GM19035 (cell line): ENCODE measurements around the gene UTF1.
"Not testable (repeated sequence)": the region's sequence is repeated elsewhere in the genome, so short reads cannot be mapped to it uniquely, and the experiment has no call there.

Source experiments
- ATAC-seq: cut with Tn5 transposase; IDR thresholded peaks from one replicate; pipeline ENCODE4 v1.9.1; 2021; ENCODE audit not compliant: unreplicated experiment

The UTF1 gene

GRCh38 chr10:133225707-133226191 lies 4.3 kb upstream of the UTF1 start:
- no peak for ATAC-seq

GRCh38 chr10:133226251-133226808 lies 3.7 kb upstream of the UTF1 start:
- no peak for ATAC-seq

DNA sequence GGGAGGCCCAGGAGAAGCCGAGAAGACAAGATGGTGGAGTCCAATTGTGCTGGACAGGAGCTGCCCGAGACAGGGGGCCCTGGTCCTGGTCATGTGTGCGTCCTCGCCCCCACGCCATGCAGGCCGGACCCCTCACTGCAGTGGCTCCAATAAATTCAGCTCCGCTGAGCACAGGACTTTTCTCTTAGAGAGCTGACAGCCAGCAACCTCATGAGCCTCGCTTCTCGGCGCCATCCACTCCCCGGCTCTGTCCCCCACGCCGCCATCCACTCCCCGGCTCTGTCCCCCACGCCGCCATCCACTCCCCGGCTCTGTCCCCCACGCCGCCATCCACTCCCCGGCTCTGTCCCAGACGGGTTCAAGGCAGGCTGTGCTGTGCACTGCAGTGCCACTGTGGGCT lies 2.8 kb upstream of the UTF1 start:
- no peak for ATAC-seq

GRCh38 chr10:133229265-133230043 lies 563 bp upstream of the UTF1 start:
- no peak for ATAC-seq

DNA sequence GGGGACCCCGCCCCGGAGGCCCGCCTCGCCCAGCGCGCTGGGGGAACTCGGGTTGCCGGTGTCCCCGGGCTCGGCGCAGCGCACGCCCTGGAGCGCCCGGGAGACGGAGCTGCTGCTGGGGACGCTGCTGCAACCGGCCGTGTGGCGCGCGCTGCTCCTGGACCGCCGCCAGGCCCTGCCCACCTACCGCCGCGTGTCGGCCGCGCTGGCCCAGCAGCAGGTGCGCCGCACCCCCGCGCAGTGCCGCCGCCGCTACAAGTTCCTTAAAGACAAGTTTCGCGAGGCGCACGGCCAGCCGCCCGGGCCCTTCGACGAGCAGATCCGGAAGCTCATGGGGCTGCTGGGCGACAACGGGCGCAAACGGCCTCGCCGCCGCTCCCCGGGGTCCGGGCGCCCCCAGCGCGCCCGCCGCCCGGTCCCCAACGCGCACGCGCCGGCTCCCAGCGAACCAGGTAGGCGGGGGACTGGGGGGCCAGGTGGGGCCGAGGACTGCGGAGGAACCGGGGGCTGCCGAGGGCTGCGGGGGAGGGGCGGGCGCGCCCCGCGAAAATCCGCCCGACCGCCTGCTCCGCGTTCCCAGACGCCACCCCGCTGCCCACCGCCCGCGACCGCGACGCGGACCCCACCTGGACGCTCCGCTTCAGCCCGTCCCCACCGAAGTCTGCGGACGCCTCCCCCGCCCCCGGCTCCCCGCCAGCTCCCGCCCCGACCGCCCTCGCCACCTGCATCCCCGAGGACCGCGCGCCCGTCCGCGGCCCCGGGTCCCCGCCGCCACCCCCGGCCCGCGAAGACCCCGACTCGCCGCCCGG lies 574 bp downstream of the UTF1 start:
- ATAC-seq, result no peak

- ATAC-seq, result no peak
Measured at GRCh38 chr10:133231244-133231945, 1.4 kb downstream of the UTF1 start.

DNA sequence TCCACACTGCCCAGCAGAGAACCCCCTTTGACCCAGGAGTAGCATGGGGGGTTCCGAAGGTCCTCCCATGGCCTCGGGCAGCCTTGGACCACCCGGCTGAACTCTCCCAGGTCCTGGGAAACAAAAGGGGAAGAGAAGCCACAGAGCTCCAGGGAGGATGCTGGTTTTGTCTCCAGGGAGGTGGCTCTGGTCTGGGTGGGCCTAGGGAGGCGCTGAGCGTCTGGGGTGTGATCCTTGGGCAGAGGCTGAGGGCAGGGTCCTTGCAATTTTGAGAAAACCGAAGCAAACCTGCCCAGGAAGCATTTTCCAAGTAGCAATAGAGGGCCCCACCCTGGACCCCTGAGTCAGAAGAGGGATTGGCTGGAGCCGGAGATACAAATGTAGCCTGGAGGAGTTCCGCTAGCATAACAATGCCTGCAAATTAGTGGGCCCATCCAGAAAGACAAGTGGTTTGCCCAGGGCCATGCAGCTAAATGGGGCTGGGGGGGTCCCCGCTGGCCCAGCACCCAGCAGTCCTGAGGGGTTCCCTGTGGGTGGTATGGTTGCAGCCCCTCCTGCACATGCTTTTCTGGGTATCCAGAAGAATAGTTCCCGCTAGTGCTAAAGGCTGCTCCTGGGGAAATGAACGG lies 2.0 kb downstream of the UTF1 start:
- ATAC-seq, result no peak

- ATAC-seq, result not testable (repeated sequence)
Measured at GRCh38 chr10:133234796-133235195, 4.8 kb downstream of the UTF1 start.

DNA sequence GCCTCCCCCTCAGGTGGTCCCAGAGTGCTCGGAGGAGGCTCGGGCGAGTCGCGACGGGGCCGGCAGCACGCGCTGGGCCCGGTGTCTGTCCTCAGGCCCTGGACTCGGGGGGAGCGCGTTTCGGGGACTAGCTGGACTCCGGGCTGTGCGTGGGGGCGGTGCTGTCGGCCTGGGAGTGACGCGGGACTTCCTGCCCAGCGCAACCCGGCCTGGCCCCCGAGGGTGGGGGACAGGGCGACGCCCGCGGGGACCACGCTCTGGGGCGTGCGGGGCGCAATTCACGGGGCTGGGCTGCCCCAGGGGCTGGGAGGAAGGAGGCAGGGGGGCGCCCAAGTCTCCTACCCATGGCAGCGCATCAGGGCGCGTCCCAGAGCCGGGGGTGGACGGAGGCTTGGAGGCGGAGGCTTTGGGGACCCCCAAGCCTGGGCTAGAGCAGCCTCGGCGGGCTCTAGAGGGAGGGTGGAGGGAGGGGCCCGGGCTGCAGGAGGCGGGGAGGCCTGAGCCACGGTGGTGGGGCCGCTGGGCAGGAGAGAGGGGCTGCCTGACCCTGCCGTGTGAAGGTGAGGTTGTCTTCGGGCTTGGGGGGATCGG lies 5.3 kb downstream of the UTF1 start:
- no peak for ATAC-seq

DNA sequence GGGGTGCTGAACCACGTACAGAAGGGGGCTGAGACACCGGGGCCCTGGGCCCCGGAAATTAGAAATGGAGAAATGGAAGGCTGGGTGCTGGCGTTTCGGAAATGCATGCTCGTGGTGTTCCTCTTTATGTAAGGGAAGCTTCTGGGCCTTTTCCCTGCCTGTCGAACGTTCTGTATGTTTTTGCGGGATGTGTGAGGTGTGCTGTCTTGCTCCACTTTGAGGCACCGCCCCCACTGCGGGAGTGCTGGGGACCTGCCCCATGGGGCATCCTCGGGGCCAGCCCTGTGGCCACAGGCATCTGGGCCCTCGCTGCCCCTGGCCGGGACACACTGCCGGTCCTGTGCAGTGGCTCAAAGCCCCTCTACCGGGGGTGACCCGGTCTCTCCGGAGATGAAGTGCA lies 5.9 kb downstream of the UTF1 start:
- no peak for ATAC-seq

DNA sequence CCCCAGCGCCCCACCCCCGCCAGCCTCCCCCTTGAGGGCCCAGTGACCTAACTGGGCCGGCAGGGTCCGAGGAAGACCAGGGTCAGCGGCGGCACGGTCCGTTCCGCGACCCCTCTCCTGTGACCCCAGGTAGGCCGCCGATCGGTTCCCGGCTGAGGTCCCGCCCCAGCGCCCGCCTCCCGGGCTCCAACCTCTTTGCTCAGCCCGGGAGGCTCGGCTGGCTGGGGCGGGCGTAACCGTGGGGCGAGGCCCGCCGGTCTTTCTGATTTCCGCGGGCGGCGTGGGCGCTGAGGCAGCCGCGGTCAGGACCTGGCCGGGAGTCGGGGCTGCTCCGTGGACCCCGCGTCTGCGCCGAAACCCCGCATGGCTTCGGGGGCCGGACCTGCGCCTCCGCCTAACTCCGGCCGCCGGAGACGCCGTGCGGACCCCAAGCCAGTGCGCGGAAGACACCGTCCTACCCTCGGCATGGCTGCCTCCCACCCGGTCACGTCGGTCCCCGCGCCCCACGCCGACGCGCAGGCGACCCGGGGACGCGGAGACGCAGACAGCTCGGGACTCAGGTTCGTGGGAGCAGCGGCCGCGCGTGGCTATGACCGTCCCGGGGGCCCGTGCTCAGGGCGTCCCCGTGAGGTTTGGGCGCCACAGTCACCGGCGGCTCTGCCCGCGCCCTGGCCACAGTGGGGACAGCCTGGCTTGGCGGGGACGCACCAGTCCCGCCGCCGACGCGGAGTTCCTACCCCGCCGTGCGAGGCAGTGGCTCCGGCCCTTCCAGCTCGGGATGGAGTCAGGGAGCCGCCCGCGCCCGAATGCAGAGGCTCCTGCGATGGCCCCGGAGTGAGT lies 6.6 kb downstream of the UTF1 start:
- ATAC-seq, result no peak

DNA sequence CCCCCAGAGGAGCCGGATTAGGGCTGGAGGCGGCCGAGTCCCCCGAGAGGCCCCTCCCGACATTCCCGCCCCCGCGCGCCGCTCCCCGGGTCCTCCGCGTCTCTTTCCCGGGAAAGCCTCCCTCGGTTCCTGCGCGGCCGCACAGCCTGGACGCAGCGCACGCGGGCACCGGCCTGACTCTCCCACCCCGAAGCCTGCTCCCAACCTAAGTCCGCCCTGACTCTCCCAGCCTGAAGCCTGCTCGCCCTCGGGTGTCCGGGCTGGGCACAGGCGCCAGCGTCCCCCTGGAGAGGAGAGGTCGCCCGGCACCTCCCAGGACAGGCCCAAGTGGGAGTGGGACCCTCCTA lies 7.2 kb downstream of the UTF1 start:
- no peak for ATAC-seq

- no peak for ATAC-seq
Measured at GRCh38 chr10:133237588-133238465, 7.8 kb downstream of the UTF1 start, which contains the start of gene VENTX. VENTX (plus strand) TSS chr10:133237855; CDS start chr10:133237915, 60 bp downstream.

DNA sequence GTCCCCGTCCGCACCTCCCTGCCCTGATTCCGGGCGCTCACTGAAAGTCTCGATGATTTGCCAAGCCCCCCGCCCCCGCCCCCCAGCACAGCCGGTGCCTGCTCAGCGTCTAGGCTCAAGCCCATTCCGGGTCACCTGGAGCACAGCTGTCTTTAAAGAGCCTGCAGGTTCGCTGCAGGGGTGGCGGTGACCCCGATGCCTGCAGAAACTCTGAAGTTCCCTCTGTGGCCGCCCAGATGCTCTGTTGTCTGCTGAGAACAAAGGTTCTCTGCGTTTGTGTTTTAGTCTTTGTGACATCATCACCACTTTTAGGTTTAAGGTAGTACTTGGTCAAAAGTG lies 8.4 kb downstream of the UTF1 start:
- no peak for ATAC-seq

GRCh38 chr10:133239990-133240389 lies 10.0 kb downstream of the UTF1 start:
- ATAC-seq, result no peak

DNA sequence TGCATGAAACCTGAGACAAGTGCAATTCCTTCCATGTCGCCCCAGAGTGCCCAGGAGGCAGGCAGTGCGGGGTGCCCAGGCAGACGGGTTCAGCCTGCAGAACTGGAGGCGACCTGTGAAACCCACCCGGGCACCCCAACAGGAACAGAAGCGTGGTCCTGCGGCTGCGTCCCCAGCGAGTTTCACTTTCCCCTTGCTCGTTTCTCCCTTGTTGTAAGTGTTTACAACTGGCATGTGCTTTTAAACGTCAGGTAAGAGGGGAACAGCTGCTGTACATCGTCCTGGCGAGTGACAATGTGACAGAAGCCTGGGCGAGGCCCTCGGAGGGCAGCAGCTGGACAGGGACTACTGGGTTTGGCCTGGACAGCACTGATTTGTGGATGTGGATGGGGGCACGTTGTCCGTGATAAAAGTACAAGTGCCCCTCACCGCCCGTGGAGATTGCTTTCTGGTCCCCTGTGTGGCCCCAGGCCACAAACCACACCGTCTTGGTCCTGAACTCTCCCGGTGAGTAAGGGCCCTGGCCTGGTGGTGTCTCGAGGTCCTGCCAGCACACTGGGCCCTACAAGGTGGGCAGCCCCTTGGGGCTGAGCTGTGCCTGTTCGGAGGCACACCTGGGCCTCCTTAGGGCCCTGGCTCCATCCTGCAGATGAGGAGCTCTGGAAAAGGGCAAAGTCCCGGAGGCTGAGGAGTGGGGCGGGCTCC lies 11.6 kb downstream of the UTF1 start:
- peak; percentile 44 for ATAC-seq

DNA sequence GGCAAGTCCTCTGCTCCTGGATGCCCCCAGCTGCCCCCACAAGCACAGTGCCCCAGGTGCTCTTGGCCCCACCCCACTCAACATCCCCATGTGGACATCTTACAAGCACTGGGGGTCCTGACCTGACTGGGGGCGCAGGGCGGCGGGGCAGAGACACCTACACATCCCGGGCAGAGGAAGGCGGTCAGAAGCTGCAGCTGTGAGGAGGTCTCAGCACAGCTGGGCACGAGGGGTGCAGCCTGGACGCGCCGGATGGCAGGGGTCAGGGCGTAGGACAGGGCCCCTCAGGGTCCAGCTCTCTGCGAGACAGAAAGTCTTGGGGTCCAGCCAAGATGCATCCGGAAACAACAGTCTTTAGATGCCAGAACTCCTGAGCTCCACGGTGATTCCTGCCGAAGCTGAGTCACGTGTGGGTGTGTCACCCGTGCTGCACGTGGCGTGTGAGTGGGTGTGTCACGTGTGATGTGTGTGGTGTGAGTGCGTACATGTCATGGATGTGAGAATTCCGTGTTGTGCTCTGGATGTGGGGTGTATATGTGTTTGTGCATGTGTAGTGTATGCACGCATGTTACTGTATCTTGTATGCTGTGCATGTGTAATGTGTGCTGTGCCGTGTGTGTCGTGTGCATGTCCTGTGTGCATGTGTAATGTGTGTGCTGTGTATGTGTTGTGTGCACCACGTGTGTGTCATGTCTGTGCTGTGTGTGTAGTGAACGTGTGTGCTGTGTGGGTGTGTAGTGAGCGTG lies 12.8 kb downstream of the UTF1 start:
- no peak for ATAC-seq
